GM21737 (cell line): ENCODE results near the gene DCAF6.
"Not testable (repeated sequence)": the region's sequence is repeated elsewhere in the genome, so short reads cannot be mapped to it uniquely, and the experiment has no call there.

Experiments used
- ATAC-seq: cut with Tn5 transposase; IDR thresholded peaks from one replicate; pipeline ENCODE4 v1.9.1; 2021; ENCODE audit warnings: mild to moderate bottlenecking, moderate library complexity; ENCODE audit not compliant: unreplicated experiment

The DCAF6 gene

GRCh38 chr1:167923324-167924056 lies 13.0 kb upstream of the DCAF6 start:
- ATAC-seq: no peak

- ATAC-seq: no peak
Measured at GRCh38 chr1:167924102-167924501, 12.4 kb upstream of the DCAF6 start.

- ATAC-seq: no peak
Measured at GRCh38 chr1:167924543-167925231, 11.8 kb upstream of the DCAF6 start.

GRCh38 chr1:167926486-167926997 lies 9.9 kb upstream of the DCAF6 start:
- no peak for ATAC-seq

GRCh38 chr1:167927046-167927754 lies 9.3 kb upstream of the DCAF6 start:
- peak; percentile 51 for ATAC-seq

- ATAC-seq: no peak
Measured at GRCh38 chr1:167928457-167928852, 8.0 kb upstream of the DCAF6 start.

- ATAC-seq: not testable (repeated sequence)
Measured at GRCh38 chr1:167928919-167929318, 7.6 kb upstream of the DCAF6 start.

GRCh38 chr1:167929725-167930124 lies 6.8 kb upstream of the DCAF6 start:
- no peak for ATAC-seq

GRCh38 chr1:167933788-167934187 lies 2.7 kb upstream of the DCAF6 start:
- ATAC-seq: no peak

- no peak for ATAC-seq
Measured at GRCh38 chr1:167934426-167935215, 1.9 kb upstream of the DCAF6 start.

GRCh38 chr1:167935216-167936067 lies 1.0 kb upstream of the DCAF6 start:
- peak; percentile 5 for ATAC-seq

GRCh38 chr1:167936930-167937708 lies 636 bp downstream of the DCAF6 start, which contains the start of gene MPC2:
Gene MPC2 (minus strand): TSS chr1:167937072. CDS start chr1:167935841, 1,231 bp downstream.
- ATAC-seq: peak; percentile 13

GRCh38 chr1:167937709-167938010 lies 1.2 kb downstream of the DCAF6 start:
- no peak for ATAC-seq

- ATAC-seq: no peak
Measured at GRCh38 chr1:167938080-167938636, 1.7 kb downstream of the DCAF6 start.

- ATAC-seq: no peak
Measured at GRCh38 chr1:167940264-167940663, 3.8 kb downstream of the DCAF6 start.

- ATAC-seq: no peak
Measured at GRCh38 chr1:167943541-167943940, 7.1 kb downstream of the DCAF6 start.

GRCh38 chr1:167947733-167948132 lies 11.2 kb downstream of the DCAF6 start:
- no peak for ATAC-seq

GRCh38 chr1:167949785-167950184 lies 13.3 kb downstream of the DCAF6 start:
- ATAC-seq: no peak

GRCh38 chr1:167950569-167950968 lies 14.1 kb downstream of the DCAF6 start:
- ATAC-seq: no peak
